Pons (tissue), 1 donor: ENCODE measurements around the gene OSBPL10.
"Not testable (repeated sequence)": the region's sequence is repeated elsewhere in the genome, so short reads cannot be mapped to it uniquely, and the experiment has no call there.

Experiments
- DNase-seq: peaks from one replicate; pipeline ENCODE4 v3.0.0-alpha.2; 2016; ENCODE audit warnings: low spot score

Gene OSBPL10

DNA sequence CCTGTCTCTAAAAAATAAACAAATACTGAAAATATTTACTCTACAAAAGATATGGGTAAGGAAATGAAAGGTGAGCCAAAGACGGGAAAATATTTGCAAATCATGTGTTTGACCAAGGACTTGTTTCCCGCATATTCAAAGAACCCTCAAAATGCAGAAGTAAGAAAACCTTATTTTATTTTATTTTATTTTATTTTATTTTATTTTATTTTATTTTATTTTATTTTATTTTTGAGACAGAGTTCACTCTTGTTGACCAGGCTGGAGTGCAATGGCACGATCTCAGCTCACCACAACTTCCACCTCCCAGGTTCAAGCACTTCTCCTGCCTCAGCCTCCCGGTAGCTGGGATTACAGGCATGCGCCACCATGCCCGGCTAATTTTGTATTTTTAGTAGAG, 11.9 kb upstream of the OSBPL10 start:
- not testable (repeated sequence) for DNase-seq

DNA sequence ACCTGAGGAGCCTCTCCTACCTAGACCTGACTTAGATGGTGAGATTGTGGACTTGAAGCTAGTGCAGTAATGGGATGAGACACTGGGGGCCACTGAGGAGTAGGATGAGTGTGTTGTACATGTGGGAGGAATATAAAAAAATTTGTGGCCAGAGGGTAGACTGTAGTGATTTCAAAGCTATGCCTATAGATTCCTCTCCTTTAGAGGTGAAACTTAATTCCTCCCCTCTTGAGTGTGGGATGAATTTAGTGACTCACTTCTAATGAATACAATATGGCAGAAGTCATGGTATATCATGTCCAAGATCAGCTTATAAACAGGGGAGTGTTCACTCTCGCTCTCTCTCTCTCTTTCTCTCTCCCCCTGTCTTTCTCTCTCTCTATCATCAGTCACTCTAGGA, 7.2 kb upstream of the OSBPL10 start:
- DNase-seq, result no peak

DNA sequence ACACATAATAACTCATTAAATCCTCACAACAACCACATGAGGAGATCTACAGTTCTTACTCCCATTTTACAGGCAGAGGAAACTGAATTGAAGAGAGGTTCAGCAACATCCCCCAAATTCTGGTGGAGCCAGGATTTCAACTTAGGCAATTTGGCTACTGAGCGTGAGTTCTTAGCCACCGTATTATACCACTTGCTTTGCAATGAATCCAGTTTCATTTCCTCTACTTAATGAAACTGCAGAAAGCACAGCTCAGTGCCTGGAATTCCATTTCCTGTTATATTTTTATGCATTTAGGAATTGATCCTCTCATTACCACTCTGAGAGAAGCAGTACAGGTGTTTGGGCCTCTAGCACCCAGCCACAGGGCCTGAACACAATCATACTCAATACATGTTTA, 4.8 kb upstream of the OSBPL10 start:
- no peak for DNase-seq

DNA sequence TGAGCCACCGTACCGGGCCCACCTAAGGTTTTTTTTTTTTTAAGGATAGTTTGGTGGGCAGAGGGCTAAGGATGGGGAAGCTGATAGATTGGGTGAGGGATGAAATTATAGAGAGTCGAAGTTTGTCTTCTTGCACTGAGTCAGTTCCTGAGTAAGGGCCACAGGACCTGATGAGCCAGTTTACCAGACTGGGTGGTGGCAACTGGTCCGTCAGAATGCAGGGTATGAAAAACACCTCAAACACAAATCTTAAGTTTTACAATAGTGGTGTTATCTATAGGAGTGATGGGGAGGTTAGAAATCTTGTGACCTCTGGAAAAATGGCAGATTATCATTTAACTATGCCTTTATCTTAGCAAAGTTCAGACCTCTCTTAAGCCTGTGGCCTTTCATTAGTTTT, 3.3 kb upstream of the OSBPL10 start:
- DNase-seq, result no peak

DNA sequence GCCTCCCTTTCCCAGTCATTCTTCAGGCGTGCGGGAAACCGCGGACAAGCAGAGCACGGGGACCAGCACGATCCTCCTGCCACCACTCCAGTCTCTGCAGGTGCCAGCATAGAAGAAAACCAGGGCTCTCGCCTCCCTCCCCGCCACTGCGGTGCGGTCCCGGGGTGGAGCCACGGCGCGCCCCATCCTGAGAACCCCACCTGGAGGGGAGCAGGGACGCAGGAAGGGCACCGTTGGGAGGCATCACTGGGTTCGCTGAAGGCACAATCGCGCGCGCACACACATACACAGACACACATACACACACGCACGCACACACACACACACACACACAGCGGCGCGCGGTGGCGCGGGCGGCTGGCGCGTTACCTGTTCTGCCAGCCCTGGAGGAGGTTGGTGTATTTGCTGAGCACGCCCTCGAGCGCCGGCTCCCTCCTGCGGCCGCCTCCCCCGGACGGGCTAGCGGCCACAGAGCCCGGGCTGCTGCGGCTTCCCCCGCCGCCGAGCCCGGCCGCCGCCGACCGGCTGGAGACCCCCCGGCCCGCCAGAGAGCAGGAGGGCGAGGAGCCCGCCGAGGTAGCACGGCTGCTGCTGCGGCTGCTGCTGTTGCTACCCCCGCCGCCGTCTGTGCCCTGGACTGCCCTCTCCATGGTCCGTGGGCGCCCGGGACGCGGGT, 394 bp downstream of the OSBPL10 start:
- DNase-seq, result no peak

DNA sequence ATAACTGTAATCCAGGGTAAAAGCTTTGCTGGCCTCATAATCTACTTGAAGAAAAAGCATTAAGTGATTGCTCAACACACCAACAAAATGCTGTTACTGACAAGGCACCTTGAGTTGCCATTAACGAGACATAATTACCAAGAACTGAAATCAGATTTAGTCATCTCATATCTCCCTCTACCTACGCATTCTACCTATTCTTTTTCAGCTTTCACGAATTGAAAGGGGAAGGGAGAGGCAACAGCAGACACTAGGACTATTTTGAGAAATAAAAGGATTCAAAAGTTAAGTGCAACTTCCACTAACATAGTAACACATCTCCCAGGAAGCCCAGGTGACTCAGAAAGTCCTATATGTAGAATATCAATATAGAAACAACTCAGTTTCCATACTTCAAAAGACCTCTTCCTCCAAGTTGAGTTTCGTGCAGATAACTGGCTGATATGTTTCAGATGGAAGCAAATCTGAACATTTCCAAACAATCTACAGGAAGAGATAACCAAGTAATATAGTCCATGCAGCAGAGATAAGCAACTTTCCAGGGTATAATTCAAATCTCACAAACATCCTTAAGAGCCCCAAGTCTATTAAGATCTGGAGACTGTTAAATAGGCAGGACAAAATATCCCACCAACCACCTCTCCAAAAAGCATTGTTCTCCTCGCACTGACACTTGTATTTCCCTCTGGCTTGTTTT, 1.9 kb downstream of the OSBPL10 start:
- no peak for DNase-seq

DNA sequence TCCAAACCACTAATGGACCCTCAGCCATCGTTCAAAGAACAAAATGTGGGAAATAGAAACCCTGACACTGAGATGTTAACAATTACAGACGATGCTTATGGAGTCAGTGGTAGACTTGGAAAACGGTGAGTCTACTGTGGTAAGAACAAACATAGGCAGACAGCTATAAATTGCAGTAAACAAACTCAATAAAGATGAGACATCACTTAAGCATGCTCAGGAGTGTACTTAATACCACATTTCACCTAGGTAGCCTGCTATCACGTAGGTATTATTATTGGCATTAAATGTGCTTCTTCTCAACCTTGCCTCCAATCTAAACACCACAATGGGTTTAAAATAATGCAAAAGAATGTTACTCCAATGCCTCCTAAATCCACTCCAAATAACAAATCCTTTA, 2.5 kb downstream of the OSBPL10 start:
- DNase-seq, result no peak

DNA sequence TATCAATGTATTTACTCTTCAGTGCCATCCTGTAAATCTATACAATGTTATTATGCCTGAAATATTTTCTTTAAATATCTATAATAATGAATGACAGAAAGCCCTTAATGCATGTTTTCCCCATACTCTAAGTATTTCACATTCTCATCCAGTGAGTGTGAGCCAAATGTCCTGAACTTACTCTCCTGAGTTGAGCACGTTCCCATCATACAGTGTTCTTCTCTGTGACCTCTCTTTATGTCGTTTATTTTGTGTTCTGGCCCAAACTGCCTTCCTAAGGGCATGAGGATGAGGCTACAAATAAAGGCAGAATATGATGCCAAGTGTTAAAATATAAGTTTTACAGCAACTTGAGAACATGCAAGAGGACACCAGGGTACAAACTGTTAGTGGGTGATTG, 3.3 kb downstream of the OSBPL10 start:
- DNase-seq, result no peak

DNA sequence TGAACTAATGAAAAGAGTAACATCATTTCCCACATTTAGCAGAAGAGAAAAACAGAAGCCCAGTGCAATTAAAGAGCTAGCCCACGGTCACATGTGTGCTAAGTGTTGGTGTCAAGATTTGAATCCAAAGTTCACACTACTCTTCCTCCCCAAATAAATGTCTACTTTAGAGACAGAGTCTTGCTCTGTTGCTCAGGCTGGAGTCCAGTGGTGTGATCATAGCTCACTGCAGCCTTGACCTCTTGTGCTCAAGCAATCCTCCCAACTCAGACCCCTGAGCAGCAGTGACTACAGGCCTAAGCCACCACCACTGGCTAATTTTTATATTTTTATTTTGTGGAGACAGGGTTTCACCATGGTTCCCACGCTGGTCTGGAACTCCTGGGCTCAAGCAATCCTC, 4.8 kb downstream of the OSBPL10 start:
- DNase-seq, result no peak

DNA sequence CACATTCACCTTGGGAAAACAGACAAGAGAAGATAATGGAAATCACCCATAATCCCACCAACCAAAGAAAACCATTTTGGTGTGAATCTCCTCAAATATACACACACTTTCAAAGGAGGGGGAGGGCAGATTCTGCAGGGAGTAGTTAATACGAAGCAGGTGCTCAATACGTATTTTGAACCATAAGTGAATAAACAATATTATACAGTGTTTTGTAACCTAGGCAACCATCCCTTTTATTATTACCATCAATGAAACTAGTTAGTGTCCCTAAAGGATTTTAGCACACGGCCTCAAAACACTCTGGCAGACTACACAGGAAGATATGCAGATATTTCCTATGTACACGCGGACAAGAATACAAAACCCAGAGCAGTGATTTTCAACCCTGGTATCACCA, 6.1 kb downstream of the OSBPL10 start:
- DNase-seq, result no peak

DNA sequence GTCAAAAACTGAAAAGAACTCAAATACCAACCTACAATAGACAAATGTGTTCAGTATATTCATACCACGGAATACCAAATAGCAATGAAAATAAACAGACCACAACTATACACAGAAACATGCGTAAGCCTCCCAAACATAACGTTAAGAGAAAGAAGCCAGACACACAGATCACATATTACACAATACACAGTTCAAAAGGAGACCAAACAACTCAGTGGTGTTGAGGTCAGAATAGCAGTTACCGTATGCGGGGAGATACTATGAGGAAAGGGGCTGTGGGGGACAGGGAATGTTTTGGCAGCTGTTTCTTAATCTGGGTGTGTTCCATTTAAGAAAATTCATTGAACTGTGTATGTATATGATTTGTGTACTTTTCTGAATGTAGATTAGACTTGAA, 6.6 kb downstream of the OSBPL10 start:
- DNase-seq, result no peak

DNA sequence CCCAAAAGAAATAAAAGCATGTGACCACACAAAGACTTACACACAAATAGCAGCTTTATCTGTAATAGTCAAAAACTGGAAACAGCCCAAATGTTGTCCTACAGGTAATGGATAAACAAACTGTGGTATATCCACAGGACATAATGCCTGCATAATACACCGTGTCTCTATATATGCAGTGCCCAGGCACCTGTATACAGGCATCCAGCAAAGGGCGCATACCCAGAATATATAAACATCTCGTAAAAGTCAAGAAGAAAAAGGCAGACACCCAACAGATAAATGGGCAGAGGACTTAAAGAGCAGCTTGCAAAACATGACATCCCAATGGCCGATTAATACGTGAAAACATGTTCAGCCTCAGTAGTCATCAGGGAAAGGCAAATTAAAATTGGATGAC, 7.2 kb downstream of the OSBPL10 start:
- DNase-seq, result no peak

DNA sequence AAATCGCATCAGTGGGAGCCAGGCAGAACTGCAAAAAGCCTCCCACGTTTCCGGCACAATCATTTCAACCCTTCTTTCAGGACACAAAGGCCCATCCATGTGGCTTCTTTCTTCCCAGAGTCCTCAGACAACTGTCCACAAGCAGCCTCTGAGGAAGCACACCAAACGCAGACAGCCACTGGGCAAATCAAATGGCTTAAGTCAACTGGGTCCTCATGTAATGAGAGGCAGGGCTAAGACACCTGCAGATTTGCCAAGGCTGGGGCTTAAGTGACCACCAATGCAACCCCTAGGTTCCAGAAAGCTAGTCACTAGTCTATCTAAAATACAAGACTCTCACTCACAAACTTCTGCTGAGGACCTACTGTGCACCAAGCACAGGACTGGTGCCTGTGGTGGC, 8.0 kb downstream of the OSBPL10 start:
- DNase-seq, result no peak

DNA sequence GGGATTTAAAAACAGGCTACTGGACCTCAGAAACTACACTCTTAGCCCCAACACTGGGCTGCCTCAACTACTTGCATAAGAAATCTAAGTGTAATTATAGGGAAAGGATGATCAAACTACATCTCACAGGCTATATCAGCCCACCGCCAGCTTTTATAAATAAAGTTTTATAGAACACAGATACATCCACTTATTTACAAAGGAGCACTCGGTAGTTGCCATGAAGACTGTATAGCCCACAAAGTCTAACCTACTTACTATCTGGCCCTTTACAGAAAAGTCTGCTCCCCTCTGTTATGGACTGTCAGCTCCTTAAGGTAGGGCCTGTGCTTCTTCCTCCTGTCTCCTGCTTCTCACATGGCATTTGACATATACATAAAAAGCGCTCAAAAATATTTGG, 9.5 kb downstream of the OSBPL10 start:
- no peak for DNase-seq

DNA sequence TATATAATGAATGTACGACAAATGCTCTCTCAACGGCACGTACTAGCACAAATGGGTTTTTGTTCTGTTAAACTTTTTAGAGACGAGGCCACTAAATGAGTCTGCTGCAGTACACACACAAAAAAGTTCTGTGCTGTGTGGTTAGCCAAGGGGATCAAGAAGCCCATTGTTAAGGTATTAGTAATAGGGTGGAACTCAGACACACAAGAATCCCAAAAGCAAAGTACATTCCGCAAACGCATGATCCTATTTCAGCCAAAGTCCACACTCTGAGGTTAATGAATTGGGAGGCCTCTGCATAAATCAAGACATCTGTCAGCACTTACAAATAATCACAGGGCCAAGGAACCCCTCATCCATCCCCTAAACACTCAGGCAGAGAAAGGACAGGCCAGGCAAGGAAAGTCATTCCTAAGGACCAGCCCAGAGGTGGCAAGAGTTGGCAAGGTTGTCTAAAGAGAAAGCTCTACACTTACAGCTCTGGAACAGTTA, 12.1 kb downstream of the OSBPL10 start:
- no peak for DNase-seq

DNA sequence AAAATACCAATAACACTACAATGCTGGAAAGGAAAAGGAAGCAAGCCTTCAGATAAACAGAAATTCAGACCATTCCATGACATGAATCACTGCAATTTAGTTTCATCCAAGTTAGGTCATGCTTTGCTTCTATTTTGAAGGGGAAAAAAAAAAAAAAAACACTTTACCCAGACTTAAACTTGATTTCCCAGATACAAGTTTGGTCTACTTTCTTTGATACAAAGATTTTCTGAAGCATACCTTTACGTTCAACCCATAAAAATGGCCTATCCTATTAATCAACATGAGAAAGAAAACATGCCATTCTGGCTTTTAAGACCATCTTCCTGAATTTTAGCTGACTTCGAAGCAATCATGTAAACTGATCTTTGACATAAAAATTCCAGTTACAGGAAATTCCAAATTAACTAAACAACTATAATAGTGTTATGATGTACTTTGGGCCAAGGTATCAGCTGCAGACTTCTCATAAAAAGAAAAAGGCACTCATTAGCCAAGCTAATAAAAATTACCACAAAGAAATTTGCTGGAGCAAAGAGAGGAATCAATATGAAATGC, 12.6 kb downstream of the OSBPL10 start:
- no peak for DNase-seq

DNA sequence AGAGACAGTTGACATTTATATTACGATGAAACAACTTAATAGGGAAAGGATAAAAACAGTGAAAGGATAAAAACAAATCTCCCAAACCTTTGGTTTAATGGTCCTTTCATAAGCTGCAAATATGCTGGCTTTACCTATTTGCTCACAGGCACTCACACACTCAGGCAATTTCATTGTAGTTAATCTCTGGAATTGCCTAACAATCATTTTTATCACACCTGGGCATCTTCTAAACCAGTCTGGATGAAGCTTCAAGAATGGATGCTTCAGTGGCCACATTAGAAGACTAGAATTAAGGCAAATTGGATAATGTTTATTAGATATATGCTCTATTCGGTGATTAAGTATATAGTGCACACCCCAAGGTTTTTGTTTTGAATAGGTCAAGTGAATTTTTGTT, 13.5 kb downstream of the OSBPL10 start:
- DNase-seq, result no peak

DNA sequence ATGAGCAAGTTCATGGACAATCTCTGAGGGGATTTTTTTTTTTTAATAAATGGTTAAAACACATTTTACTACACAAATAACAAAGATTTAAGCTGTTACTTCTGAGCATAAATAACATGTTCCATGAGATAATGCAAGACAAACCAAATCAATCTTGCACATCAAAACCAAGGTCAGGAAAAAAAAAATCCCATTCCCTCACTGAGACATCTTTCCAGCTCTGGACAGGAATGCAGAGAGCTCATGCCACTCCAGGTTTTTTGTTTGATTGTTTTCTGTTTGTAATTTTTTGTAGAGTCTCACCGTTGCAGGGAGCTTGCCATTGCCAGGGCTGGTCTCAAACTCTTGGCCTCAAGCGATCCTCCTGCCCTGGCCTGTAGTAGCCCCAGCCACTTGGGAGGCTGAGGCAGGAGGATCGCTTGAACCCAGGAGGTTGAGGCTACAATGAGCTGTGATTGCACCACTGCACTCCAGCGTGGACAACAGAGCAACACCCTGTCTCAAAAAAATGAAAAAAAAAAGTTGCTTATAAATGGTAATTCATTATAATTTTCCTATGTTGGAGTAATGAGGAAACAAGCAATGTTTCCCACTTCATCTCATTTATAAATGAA, 14.0 kb downstream of the OSBPL10 start:
- no peak for DNase-seq

DNA sequence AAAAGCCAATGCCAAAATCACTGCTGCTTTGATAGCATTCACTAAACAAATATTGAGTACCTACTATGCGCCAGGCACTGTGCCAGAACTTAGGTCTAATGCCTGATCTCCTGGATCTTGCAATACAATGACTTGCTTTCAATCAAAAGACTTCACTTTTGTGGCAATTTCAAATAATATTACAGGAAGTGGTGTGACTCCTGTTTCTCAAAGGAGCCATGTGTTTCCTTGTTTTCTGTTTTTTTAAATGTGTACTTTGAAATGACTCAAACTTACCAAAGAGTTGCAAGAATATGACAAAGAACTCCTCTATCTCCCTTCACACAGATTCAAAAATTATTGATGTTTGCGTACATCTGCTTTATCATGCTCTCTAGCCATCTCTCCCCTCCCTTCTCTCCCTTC, 18.3 kb downstream of the OSBPL10 start:
- no peak for DNase-seq

DNA sequence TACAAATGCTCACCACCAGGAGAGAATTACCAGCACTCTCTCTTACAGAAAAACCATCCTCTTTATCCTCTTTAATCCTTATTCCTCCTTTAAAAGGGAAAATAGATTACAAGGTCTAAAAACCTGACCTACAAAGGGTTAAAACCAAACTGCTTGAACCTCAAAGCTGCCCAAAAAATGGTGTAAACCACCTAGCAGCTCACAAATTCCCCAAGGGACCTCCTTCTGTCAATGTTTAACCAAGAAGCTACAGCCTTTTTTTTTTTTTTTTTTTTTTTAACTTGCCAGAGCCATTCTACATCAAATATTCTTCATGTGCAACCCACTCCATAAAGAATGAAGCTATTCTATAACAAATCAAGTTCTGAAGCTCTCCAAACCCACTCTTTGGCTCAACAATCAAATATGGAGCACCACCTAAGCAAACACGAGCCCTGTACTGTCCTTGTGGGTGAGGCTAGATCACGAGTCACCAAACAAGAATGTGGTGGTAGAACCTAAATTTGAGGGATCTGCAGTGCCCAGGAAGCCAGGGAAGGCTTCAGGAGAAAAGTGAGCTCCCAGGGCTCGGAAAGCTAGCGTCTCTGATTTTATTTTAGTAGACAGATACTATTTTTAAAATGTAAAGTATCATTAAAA, 20.1 kb downstream of the OSBPL10 start:
- no peak for DNase-seq

DNA sequence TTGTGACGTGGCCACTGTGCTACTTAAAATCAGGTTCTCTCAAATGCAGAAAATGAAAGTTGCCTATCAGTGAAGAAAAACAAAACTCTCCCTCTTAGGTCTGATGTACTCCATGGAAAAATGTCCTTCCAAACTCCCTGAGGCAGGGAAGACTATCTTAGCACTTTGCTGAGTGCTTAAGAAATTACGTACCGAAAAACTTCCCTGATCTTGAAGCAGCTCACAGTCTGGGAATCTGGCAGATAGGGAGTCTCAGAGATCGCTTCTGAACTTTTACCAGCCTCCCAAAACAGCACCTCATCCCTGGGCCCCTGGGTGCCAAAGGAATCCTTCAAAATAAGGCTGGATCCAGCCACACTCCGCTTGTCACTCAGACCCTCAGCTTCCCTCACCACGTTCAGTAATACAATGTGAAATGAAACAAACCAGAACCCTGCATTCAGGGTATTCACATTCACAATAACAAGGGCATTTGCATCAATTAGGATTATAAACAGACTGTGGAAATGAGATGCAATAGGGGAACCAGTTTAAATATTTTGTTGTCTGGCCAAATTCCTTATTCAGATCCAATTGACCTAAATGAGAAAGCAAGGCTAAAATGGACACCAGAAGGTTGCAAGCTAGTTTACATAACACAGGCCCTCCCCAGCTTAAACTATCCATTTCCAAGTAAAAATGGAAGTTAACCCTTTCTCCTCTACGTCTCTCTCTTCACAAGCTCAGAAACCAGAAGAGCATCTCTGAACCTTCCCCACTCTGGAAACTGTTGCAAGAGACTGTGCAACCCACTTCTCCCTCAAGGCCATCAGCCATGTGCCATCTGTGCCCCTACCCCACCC, 20.9 kb downstream of the OSBPL10 start:
- no peak for DNase-seq

DNA sequence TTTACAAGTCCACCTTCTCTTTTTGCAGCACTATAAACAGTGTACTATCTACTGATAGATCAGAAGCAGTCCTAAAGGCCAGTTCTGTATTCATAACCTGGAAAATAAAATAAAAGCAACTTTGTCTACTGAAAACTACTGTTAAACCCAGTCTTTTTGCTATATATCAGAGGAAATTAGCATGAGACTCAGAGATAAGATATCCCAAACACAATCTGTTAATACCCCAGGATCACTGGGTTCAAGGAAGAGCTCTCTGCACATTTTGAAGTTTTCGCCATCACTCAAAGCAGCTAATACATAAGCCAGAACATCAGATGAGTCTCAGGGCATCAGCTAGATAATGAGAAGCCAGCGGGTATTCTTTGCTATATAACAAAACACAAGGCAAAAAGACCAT, 21.8 kb downstream of the OSBPL10 start:
- DNase-seq, result no peak
